Testis (tissue), 2 donors: ENCODE data around the gene TFF1.

Experiments
- CTCF ChIP-seq, 3 experiments: fragments of 450-650 bp in 2 of 3; fragments of 200-600 bp in 1 of 3; sonication (generic) in 1 of 3; IDR thresholded peaks; one replicate each; pipeline ENCODE4 v1.5.1; 2016 to 2019; ENCODE audit warnings: antibody characterized with exemption in 3 of 3, mild to moderate bottlenecking in 2 of 3, moderate library complexity in 1 of 3
- POLR2A ChIP-seq: fragments of 450-650 bp; IDR thresholded peaks from one replicate; pipeline ENCODE4 v1.6.1; 2017; ENCODE audit warnings: antibody characterized with exemption, mild to moderate bottlenecking, moderate library complexity

GRCh38 chr21:42396799-42397745, 30.7 kb upstream of the TFF1 start:
- TF ChIP-seq POLR2A (no peak), CTCF (IDR thresholded peaks at IDR 0.05) (no peak)
